ENCODE results near the gene MRPL36.

DNA sequence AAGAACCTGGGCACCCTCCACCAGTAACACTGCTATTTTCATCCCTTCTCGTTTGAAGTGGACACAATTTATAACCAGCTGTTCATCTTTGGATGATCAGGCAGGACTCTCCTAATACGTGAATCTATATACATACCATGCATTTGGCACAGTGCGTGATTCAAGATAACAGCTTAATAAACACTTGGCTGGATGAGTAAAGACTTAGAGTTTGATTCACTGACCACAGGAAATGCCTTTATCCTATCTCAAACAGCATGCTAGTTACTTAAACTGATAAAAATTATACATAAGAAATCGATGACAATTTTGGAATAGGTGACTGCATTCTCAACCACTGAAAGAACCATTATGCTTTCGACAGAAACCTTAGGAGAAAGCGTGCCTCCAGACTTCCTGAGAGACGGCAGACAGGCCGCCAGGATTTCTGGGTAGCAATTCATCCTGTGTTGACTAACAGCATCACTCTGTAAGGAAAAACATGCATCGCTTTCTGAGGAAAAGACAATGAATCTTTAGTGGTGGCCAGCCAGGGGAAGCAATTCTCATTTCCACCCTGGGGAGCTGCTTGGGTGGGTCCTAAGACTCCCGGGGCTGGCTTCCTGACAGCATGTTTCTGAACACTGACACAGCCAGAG lies 9.7 kb downstream of the MRPL36 start:
- no peak for TF ChIP-seq POLR2A (IDR thresholded peaks at IDR 0.05)
- TF ChIP-seq, protein P1, sequence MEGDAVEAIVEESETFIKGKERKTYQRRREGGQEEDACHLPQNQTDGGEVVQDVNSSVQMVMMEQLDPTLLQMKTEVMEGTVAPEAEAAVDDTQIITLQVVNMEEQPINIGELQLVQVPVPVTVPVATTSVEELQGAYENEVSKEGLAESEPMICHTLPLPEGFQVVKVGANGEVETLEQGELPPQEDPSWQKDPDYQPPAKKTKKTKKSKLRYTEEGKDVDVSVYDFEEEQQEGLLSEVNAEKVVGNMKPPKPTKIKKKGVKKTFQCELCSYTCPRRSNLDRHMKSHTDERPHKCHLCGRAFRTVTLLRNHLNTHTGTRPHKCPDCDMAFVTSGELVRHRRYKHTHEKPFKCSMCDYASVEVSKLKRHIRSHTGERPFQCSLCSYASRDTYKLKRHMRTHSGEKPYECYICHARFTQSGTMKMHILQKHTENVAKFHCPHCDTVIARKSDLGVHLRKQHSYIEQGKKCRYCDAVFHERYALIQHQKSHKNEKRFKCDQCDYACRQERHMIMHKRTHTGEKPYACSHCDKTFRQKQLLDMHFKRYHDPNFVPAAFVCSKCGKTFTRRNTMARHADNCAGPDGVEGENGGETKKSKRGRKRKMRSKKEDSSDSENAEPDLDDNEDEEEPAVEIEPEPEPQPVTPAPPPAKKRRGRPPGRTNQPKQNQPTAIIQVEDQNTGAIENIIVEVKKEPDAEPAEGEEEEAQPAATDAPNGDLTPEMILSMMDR (IDR thresholded peaks at IDR 0.05): no peak
